ENCODE measurements around the gene INPP5K.

GRCh38 chr17:1473841-1474240 lies 42.6 kb downstream of the INPP5K start:
- TF ChIP-seq EZH2 (IDR thresholded peaks at IDR 0.05; ENCODE audit: insufficient read depth, poor library complexity, severe bottlenecking) (no peak), EZH2phosphoT487 (IDR thresholded peaks at IDR 0.05; ENCODE audit: insufficient read depth, low read depth) (no peak)

Data from GM23248 (cell line).